ENCODE measurements around the gene SYT7.

The SYT7 gene

GRCh38 chr11:61534933-61535839 is 45.7 kb downstream of the SYT7 start:
- no peak for DNase-seq

GRCh38 chr11:61534025-61534932 is 46.6 kb downstream of the SYT7 start:
- no peak for DNase-seq

GRCh38 chr11:61533401-61533800 is 47.5 kb downstream of the SYT7 start:
- peak; percentile 57 to 76 for DNase-seq

- no peak for DNase-seq
Observed at GRCh38 chr11:61533039-61533375, 47.9 kb downstream of the SYT7 start.

- peak in 1 of 2 experiments; percentile 8 for DNase-seq
Observed at GRCh38 chr11:61532134-61533038, 48.5 kb downstream of the SYT7 start.

- DNase-seq, result no peak
Observed at GRCh38 chr11:61531044-61531443, 49.8 kb downstream of the SYT7 start.

GRCh38 chr11:61529537-61530225 is 51.2 kb downstream of the SYT7 start:
- no peak for DNase-seq

- DNase-seq, result no peak
Observed at GRCh38 chr11:61528114-61528513, 52.8 kb downstream of the SYT7 start.

- no peak for DNase-seq
Observed at GRCh38 chr11:61526956-61527731, 53.7 kb downstream of the SYT7 start.

GRCh38 chr11:61526229-61526628 is 54.6 kb downstream of the SYT7 start:
- no peak for DNase-seq

- no peak for DNase-seq
Observed at GRCh38 chr11:61524963-61525587, 55.8 kb downstream of the SYT7 start.

GRCh38 chr11:61524446-61524845 is 56.4 kb downstream of the SYT7 start:
- no peak for DNase-seq

- no peak for DNase-seq
Observed at GRCh38 chr11:61522881-61523280, 58.0 kb downstream of the SYT7 start.

- DNase-seq, result no peak
Observed at GRCh38 chr11:61518032-61518795, 62.7 kb downstream of the SYT7 start.

- DNase-seq, result peak in 1 of 2 experiments; percentile 6
Observed at GRCh38 chr11:61516675-61517572, 64.0 kb downstream of the SYT7 start.

GRCh38 chr11:61516191-61516590 is 64.7 kb downstream of the SYT7 start:
- no peak for DNase-seq

GRCh38 chr11:61515686-61516085 is 65.2 kb downstream of the SYT7 start:
- DNase-seq, result no peak

- DNase-seq, result no peak
Observed at GRCh38 chr11:61514050-61514917, 66.6 kb downstream of the SYT7 start.

Data from NCI-H2081 (cell line).